ENCODE data around the gene HCRTR2.
"Not testable (repeated sequence)": the region's sequence is repeated elsewhere in the genome, so short reads cannot be mapped to it uniquely, and the experiment has no call there.

HCRTR2 gene

GRCh38 chr6:55174211-55175026 lies at the start of gene HCRTR2:
Gene HCRTR2, plus strand, starts transcription at chr6:55174515. Its CDS starts 73 bp downstream, at chr6:55174588.
- in situ Hi-C loops (cut with HindIII; ENCODE audit: low pct_unique_long_range_greater_than_20kb, low sequenced_read_pairs) = no loop called here
- no peak for TF ChIP-seq JUND (IDR thresholded peaks at IDR 0.05; ENCODE audit: low read depth)
- no peak for DNase-seq (ENCODE audit: low read depth in 1 of 2, low spot score in 1 of 2)

DNA sequence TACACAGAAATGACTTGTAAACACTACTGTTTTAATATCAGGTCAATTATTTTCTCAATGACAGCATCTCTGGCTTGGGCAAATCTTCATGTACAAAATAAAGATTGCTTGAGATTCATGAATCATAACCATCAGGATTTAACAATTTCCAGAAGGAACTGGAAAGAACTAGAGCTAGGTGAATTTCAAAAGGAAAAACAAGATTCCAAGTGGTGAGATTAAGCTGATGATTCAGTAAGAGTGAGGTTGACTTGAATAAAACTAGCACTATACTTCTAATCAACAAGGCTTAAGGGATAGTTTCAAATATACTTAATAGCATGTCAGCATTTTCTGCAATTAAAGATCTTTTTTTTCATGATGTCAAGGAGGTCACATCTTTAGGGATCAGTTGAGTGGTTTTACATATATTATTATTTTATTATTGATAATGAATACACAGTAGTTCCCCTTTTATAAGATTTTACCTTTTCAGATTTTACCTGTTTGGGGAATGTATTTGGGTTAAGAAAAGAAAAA lies 43.5 kb upstream of the HCRTR2 start:
- TF ChIP-seq JUND (IDR thresholded peaks at IDR 0.05; ENCODE audit: low read depth) = no peak
- no peak for DNase-seq (ENCODE audit: low read depth in 1 of 2, low spot score in 1 of 2)
- in situ Hi-C loops (cut with HindIII; ENCODE audit: low pct_unique_long_range_greater_than_20kb, low sequenced_read_pairs) = no loop called here

DNA sequence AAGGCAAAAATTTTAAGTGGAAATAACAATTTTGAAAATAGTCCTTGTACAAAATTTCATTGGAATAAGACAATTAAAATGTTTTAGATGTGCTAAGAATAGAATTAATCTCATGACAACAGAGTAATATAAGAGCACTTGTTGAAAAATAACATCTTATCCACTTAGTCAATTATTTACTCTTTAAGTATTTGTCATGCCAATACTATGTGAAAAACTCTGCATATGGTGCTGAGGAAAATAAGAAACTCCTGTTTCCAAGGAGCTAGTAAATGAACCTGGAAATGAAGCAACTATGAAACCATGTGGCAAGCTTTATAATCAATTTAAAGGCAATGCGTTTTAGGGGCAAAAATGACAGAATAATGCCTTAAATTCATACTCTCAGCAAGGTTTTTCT lies 42.7 kb upstream of the HCRTR2 start:
- in situ Hi-C loops (cut with HindIII; ENCODE audit: low pct_unique_long_range_greater_than_20kb, low sequenced_read_pairs) = no loop called here
- no peak for DNase-seq (ENCODE audit: low read depth in 1 of 2, low spot score in 1 of 2)

GRCh38 chr6:55136916-55137315 lies 37.4 kb upstream of the HCRTR2 start:
- in situ Hi-C loops (cut with HindIII; ENCODE audit: low pct_unique_long_range_greater_than_20kb, low sequenced_read_pairs) = no loop called here
- no peak for TF ChIP-seq JUND (IDR thresholded peaks at IDR 0.05; ENCODE audit: low read depth)
- DNase-seq (ENCODE audit: low read depth in 1 of 2, low spot score in 1 of 2) = no peak

More for the DNA sequence above, 42.7 kb upstream of the HCRTR2 start:
- no peak for TF ChIP-seq JUND (IDR thresholded peaks at IDR 0.05; ENCODE audit: low read depth)

- no peak for TF ChIP-seq JUND (IDR thresholded peaks at IDR 0.05; ENCODE audit: low read depth)
- in situ Hi-C loops (cut with HindIII; ENCODE audit: low pct_unique_long_range_greater_than_20kb, low sequenced_read_pairs) = no loop called here
- DNase-seq (ENCODE audit: low read depth in 1 of 2, low spot score in 1 of 2) = no peak
Measured at GRCh38 chr6:55137929-55138693, 36.2 kb upstream of the HCRTR2 start.

- in situ Hi-C loops (cut with HindIII; ENCODE audit: low pct_unique_long_range_greater_than_20kb, low sequenced_read_pairs) = no loop called here
- no peak for TF ChIP-seq JUND (IDR thresholded peaks at IDR 0.05; ENCODE audit: low read depth)
- no peak for DNase-seq (ENCODE audit: low read depth in 1 of 2, low spot score in 1 of 2)
Measured at GRCh38 chr6:55141611-55142010, 32.7 kb upstream of the HCRTR2 start.

DNA sequence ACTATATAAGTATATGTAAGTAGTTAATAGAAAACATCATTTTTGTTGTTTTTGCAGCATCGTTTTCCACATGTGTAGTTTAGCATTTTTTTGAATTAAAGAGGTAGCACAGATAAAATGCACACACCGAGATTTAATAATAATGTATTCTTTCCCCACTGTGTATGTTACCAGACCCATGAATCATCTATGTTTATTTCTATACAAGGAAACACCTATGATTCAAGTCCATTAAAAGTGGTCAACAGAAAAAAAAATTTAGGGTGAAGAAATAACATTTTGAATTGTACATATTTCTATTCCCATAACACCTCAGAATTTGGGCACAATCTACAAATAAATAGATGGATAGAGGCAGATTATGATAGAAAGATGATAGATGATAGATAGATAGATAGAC lies 31.7 kb upstream of the HCRTR2 start:
- TF ChIP-seq JUND (IDR thresholded peaks at IDR 0.05; ENCODE audit: low read depth) = no peak

GRCh38 chr6:55153284-55153683 lies 21.0 kb upstream of the HCRTR2 start:
- DNase-seq (ENCODE audit: low read depth in 1 of 2, low spot score in 1 of 2) = no peak
- in situ Hi-C loops (cut with HindIII; ENCODE audit: low pct_unique_long_range_greater_than_20kb, low sequenced_read_pairs) = no loop called here
- TF ChIP-seq JUND (IDR thresholded peaks at IDR 0.05; ENCODE audit: low read depth) = no peak

More for the DNA sequence above, 31.7 kb upstream of the HCRTR2 start:
- no peak for DNase-seq (ENCODE audit: low read depth in 1 of 2, low spot score in 1 of 2)
- in situ Hi-C loops (cut with HindIII; ENCODE audit: low pct_unique_long_range_greater_than_20kb, low sequenced_read_pairs) = no loop called here

- DNase-seq (ENCODE audit: low read depth in 1 of 2, low spot score in 1 of 2); in situ Hi-C loops (cut with HindIII; ENCODE audit: low pct_unique_long_range_greater_than_20kb, low sequenced_read_pairs): not testable (repeated sequence)
Measured at GRCh38 chr6:55158784-55159183, 15.5 kb upstream of the HCRTR2 start.

DNA sequence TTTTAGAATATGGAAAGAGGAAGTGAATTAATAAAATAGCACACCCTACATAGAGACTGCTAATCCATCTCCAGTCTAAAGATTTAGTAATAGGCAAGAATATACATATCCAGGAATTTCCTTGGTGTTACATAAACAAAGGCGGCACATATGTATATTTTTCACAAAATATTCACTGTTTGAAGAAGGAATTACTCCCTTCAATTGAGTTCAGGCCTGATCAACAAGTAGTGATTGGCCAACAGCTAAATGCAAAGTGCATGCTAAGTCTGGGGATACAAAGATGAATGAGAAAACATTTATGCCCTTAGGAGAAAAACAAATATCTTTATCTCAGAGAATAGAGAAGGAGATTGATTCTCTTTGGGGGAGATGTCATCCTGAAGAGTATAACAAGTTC lies 6.5 kb upstream of the HCRTR2 start:
- in situ Hi-C loops (cut with HindIII; ENCODE audit: low pct_unique_long_range_greater_than_20kb, low sequenced_read_pairs) = no loop called here
- TF ChIP-seq JUND (IDR thresholded peaks at IDR 0.05; ENCODE audit: low read depth) = no peak
- DNase-seq (ENCODE audit: low read depth in 1 of 2, low spot score in 1 of 2) = no peak

DNA sequence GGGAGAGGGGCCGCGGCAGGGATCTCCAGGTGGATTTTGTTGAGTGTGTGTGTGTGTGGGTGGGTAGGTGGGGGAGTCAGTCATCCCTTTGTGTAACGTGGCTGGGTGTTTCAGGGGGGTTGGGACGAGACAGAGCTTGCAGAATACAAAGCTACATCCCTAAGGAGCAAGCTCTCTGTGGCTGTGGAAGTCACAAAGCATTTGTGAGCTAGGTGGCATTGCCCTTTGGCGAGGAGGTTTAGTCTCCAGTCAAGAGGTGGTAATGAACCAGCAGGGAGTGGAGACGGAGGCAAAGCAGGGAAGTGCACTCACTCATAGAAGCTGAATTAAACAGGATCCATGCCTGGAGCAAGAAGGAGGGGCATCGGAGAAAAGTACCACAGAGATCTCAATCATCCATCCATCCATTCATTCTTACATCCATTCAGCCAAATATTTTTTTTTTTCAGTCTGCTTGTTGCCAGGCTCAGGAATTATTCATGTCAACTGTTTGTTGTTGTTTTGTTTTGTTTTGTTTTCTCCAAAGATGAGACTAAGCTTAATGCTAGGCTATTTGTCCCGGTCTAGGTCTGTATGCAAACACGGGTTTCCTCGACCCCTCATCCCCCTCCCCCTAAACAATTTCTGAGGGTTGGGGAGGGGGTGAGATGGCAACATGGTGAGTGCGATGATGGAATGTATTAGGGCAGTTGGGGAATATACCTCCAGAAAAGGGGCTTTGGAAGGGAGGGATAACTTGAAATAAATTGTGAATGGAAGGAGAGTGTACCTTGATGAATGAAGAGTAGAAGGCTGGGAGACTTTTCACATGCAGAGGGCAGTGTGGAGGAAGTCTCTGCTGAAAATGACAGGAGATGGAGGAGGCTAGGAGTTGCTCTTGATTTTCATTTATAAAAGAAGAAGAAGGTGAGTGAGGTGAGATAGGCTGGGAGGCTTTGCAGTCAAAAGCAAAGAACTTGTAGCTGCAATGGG lies 1.0 kb downstream of the HCRTR2 start:
- no peak for TF ChIP-seq JUND (IDR thresholded peaks at IDR 0.05; ENCODE audit: low read depth)
- in situ Hi-C loops (cut with HindIII; ENCODE audit: low pct_unique_long_range_greater_than_20kb, low sequenced_read_pairs) = no loop called here
- no peak for DNase-seq (ENCODE audit: low read depth in 1 of 2, low spot score in 1 of 2)

- TF ChIP-seq JUND (IDR thresholded peaks at IDR 0.05; ENCODE audit: low read depth) = no peak
- in situ Hi-C loops (cut with HindIII; ENCODE audit: low pct_unique_long_range_greater_than_20kb, low sequenced_read_pairs) = no loop called here
- peak in 1 of 2 experiments; percentile 55 for DNase-seq (ENCODE audit: low read depth in 1 of 2, low spot score in 1 of 2)
Measured at GRCh38 chr6:55176958-55177357, 2.6 kb downstream of the HCRTR2 start.
